Tongue (tissue), 2 donors: ENCODE results near the gene LRRC70. TPM values are rescaled to one million over a fixed set of nuclear protein-coding genes. Genes with fewer than 3 reads are reported as not detected.
"Not testable (repeated sequence)": the region's sequence is repeated elsewhere in the genome, so short reads cannot be mapped to it uniquely, and the experiment has no call there.

ENCODE experiments used
- DNase-seq: peaks from one replicate; pipeline ENCODE4 v3.0.0-alpha.2; 2015
- total RNA-seq: library from RNA; depleted of rRNA; stranded (reverse); fragments of >200 nt; gene quantifications from one replicate; pipeline ENCODE4 v1.2.3, GENCODE V29; 2014

The LRRC70 gene, protein sequence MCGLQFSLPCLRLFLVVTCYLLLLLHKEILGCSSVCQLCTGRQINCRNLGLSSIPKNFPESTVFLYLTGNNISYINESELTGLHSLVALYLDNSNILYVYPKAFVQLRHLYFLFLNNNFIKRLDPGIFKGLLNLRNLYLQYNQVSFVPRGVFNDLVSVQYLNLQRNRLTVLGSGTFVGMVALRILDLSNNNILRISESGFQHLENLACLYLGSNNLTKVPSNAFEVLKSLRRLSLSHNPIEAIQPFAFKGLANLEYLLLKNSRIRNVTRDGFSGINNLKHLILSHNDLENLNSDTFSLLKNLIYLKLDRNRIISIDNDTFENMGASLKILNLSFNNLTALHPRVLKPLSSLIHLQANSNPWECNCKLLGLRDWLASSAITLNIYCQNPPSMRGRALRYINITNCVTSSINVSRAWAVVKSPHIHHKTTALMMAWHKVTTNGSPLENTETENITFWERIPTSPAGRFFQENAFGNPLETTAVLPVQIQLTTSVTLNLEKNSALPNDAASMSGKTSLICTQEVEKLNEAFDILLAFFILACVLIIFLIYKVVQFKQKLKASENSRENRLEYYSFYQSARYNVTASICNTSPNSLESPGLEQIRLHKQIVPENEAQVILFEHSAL
- total RNA-seq, result 10.4 TPM

DNA sequence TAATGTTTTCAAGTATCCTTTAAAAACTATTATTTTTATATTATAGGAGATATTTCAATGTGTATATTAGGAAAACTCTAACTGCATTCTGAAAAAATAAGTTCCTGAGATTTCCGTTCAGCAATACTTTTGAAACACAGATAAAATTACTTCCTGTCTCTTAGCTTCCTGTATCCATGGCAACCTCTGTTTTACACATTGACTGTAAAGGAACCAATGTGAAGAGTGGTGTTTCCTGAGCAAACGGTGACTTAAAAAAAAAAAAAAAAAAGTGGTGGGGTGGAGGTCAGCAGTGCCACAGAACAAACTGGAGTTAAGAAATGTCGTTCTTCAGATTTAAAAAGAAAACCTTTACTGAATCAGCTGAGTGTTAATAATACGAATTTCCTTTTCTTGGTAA, at the start of gene LRRC70:
TSS of gene LRRC70 (plus strand) at position 280 of the 400 bp plus-strand sequence. CDS start 620 bp downstream, outside the sequence.
- DNase-seq, result peak; percentile 48

DNA sequence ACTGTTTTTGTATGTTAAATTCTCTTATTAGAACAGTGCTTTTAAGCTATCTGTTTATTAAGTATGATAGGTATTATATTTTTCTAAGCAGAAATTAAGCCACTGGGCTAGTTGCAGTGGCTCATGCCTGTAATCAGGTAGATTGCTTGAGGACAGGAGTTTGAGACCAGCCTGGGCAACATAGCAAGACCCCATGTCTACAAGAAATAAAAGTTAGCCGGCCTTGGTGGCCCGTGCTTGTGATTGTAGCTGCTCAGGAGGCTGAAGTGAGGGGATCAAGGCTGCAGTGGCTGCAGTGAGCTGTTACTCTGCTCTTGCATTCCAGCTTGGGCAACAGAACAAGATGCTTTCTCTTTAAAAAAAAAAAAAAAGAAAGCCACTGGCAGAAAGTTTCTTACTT, 45.0 kb upstream of the LRRC70 start:
- no peak for DNase-seq

DNA sequence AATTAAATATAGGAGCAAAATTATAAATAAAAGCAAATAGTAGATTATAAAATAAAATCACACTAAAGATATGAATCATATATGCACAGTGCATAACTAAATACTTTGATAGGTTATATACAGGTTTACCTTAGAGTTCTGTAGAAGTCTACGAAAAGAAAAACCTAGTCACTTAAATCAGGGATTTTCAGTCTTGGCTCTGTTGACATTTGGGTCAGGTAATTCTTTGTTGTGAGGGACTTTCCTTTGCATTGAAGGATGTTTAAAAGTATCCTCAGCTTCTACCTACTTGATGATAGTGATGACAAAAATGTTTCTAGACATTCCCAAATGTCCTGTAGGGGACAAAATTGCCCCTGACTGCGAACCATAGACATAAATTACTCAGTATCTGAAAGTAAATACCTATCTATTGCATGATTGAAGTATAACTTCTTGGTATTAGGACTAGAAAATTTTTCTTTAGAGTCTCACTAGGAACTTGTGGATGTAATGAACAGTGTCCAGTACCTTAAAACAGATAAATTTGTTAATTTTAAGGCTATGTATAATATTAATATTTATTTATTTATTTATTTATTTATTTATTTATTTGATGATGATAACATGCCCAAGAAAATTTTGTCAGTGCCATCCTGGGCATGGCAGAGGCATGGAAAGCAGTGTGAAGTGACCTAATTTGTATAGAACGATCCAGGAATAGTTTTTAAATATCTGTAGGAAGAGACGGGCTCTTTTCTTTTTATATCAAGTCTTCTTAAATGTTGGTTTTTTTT, 44.0 kb upstream of the LRRC70 start:
- DNase-seq, result no peak

DNA sequence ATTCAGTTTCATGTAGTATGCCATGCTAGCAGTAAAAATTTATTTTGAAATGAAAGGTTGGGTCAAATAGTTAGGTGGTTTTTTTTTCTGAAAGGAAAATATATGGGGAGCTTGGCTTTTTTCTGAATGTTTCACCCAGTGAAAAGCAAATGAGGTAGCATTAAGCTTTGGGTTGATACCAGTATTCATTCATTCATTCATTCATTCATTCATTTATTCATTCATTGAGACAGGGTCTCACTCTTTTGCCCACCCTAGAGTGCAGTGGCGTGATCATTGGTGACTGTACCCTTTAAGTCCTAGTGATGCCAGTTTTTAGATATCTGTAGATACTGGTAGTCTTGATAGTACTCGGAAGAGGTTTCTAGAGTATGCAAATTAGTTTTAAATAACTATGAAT, 42.4 kb upstream of the LRRC70 start:
- no peak for DNase-seq

DNA sequence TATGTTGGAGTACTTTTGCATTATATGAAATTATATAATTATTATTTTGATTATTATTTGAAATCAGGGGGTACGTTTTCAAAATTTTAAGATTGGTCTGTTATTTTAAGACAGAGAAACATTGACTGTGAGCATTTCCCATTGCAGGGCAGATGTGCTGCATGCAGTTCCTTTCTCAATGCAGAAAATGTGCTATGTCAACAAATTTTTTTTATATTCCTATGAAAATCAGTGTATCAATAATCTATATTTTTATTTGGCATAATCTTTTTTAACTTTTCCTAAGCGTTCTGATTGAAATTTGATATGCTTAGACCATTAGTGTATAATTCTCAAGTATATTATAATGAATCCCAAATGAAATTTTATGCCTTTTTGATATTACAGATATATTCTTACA, 41.8 kb upstream of the LRRC70 start:
- no peak for DNase-seq

DNA sequence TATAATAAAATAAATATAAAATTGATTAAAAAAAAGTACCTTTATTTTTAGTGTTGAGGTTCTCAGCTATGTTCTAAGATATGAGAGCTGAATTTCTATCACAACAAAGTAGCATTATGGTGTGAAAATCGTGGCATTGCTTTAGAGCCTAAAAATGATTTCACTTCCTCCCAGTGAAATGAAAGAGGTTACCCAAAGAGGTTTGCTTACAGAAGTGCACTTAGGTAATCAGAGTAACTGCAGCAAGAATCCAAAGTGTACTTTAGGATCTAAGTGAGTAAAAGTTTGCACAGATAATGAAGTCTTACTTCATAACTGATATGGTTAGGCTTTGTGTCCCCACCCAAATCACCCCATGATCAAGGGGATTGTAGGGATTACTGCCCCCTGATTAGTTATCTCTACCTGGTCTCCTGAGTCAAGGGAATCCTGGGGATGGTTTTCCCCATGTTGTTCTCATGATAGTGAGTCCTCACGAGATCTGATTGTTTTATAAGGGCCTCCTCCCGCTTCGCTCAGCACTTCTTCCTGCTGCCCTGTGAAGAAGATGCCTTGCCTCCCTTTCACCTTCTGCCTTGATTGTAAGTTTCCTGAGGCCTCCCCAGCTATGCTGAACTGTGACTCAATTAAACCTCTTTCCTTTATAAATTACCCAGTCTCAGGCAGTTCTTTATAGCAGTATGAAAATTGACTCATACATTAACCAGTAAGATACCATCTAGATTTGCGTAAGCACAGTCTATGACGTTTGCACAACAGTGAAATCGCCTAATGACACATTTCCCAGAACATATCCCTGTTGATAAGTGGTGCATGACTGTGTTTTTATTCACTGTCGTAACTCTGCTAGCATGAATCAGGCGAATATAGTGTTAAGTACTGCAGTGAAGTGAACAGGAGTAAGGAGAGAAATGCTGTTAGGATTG, 40.3 kb upstream of the LRRC70 start:
- DNase-seq, result no peak

DNA sequence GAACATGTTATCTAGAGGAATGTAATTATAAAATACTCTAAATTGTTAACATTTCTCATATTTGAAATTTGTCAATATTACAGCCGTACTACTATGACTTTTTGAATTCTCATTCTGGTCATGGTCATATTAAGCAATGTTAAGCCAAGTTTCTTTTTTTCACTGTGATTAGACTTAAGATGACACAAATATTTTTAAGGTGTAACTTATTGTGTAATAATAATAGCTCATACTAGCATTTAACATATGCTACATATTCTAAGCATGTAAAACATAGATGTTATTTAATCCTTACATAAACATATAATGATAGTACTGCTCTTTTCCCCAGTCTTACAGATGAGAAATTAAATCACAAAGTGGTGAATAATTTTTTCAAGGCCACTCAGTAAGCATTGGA, 35.9 kb upstream of the LRRC70 start:
- DNase-seq, result no peak

DNA sequence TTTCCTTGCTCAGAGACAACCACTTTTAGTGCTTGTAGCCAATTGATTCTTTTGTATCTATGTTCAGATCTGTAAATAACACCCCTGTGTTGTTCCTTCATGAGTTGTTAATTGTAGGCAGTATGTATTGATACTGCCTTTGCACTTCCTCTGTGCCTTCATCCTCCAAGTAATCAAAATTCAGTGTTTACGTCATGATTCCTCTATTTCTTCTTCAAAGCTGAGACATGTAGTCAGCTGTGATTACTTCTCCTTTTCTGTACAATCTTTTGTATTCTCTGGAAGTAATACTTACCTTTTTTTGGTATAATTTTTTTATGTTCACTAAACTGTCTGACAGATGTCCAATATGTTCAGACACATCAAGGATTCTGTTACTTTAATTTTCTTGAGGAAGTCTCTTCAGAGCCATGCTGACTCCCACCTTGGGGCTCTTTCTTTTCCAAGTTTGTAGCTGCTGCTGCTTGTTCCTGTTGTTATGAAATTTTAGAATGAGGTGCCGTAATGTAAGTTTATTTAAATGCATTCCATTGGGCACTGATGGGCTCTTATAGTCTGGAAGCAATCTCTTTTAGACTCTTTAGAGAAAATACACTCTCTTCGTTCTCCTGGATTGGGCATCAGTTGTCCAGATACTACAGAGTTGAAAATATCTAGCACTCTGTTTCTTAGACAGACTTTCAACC, 30.5 kb upstream of the LRRC70 start:
- DNase-seq, result peak; percentile 1

DNA sequence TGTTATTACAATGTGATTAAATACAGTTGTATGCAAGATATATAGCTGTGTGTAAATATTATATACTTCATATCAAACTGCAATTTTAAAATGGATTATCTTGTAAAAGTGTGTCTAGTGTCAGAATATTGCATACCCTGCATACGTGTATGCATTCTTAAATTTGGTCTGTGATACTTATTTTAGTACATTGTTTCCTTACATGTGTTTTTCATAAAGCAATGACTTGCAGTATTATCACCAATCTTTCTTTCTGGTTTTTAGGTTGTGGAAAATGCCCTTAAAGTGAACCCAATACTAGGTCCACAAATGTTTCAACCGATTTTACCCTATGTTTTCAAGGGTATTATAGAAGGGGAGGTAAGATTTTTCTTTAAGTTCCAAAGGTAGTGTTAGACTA, 28.5 kb upstream of the LRRC70 start:
- no peak for DNase-seq

DNA sequence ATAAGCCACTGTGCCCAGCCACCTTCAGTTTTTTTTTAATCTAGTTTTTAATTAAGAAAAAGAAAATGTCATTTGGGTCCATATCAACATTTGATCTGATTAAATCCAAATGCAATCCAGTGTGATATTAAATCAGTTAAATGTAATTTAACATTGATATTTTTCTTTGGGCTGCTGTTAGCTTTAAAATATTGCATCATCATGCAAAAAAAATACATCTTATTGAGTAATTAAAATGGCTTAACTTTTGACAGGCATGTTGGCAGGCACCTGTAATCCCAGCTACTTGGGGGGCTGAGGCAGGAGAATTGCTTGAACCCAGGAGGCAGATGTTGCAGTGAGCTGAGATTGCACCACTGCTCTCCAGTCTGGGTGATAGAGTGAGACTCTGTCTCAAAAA, 22.7 kb upstream of the LRRC70 start:
- no peak for DNase-seq

DNA sequence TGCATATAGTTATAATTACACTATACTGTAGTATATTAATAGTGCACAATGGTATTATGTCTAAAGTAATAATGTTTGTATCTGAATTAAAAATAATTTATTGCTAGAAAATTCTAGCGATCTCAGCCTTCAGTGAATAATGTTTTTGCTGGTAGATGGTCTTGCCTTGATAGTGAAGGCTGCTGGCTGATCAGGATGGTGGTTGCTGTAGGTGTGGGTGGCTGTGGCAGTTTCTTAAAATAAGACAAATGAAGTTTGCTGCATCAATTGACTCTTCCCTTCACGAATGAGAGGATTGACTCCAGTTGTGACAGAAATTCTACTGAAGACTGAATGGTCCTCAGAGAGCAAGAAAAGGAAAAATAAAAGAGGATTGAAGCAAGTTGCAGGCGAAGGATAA, 19.7 kb upstream of the LRRC70 start:
- DNase-seq, result no peak

DNA sequence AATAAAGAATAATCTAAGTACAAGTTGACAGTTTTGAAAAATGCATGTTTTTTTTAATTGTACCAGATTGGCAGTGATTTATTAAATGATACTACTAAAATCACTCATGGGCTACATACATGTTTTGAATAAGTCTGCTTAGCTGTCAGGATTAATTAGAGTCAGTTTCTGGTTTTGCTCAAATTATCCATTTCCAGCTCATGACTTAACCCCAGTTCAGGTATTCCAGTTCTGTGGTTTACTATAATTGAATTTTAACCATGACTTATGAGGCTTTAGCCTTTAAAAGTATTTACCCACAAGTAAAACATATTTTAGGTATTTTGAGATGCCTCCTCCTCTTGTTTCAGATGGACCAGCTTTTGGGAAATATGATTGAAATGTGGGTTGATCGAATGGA, 17.8 kb upstream of the LRRC70 start:
- no peak for DNase-seq

DNA sequence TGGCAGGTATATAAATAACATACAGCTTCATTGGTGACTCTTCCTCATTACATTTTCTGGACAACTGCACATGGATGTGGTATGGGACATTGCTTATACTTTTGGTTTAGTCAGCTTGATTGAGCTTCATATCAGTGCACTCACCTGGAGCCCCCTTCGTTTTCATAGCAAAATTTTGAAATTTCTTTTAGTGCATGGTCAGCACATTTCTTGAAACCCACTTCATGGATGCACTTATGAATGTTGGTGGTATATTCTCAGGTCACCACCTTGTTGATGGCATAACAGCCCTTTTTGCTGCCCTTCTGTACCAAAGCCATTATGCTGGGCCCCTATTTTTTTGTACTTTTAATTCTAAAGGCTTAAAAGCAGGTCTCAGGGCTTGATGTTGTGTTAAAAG, 16.7 kb upstream of the LRRC70 start:
- DNase-seq, result no peak

DNA sequence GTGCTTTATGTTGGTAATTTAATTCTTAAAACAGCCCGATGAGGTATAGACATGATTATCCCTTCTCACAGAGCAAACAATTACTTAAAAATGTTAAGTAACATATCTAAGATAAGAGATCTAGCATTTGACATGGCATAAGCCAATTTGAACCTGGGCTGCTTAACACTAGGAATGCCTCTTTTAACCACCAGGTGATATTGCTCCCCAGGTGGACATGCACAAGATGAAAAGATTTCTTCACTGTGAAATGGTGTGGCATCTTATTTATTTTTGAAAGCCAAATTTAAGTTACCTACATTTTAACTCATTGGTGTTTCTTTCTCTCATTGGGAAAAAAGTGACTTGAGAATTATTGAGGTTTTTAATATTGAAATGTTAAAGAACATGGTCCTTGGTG, 15.8 kb upstream of the LRRC70 start:
- DNase-seq, result no peak

DNA sequence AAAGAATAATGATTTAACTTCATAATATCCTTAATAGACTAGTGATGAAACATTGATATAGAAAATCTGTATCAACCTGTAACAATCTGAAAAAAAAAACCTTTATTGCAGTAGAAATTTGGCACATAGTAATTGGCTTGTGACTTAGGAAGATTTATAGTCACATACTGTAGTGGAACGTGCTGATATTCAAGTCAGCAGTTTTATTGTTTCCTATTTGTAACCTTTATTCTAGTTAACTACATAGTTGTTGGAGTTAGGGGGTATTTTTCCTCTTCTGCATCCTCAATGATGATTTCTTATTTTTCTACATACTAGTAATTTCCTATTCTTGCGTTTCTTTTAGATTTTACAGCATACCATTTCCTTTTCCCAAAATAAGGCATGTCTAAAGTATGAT, 14.5 kb upstream of the LRRC70 start:
- no peak for DNase-seq

DNA sequence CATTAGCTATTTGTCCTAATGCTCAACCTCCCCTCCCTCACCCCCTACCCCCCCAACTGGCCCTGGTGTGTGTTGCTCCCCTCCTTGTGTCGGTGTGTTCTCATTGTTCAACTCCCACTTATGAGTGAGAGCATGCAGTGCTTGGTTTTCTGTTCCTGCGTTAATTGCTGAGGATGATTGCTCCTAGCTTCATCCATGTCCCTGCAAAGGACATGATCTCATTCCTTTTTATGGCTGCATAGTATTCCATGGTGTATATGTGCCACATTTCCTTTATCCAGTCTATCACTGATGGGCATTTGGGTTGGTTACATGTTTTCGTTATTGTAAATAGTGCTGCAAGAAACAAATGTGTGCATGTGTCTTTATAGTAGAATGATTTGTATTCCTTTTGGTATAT, 12.9 kb upstream of the LRRC70 start:
- not testable (repeated sequence) for DNase-seq

DNA sequence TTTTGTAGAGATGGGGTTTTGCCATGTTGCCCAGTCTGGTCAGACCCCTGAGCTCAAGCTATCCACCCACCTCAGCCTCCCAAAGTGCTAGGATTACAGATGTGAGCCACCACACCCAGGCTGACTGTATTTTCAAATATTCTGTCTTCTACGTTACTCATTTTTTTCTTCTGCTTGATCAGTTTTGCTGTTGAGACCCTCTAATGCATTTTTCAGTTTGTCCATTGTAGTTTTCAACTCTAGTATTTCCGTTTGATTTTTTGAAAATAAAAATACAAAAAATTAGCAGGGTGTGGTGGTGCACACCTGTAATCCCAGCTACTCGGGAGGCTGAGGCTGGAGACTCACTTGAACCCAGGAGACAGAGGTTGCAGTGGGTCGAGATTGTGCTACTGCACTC, 10.5 kb upstream of the LRRC70 start:
- DNase-seq, result no peak

DNA sequence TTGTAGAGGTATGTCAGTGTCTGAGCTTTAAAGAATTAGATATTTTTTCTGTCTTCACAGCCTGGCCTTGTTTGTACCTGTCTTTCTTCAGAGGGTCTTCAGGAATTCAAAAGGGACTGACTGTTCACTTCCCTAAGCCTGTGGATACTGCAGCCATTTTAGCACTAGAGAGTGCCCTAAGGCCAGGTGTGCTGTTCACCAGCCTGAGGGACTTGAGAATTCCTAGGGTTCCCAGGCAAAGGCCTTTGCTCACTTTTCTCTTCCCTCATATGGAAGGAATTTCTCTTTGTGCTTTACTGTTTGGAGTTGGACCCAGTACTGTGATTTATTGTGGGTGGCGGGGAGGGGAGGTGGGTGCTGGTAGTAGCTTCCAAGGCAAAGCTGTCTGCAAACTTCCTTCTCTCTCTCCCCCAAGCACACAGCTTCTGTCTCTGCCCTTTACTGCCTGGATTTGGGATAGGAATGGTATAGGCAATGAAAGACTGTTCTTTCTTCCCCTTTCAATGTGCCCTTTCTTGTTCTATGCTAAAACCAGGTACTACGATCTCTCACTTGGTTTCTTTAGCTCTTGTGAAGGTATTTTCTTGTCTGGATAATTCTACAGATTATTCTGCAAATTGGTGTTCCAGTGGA, 9.7 kb upstream of the LRRC70 start:
- DNase-seq, result no peak

DNA sequence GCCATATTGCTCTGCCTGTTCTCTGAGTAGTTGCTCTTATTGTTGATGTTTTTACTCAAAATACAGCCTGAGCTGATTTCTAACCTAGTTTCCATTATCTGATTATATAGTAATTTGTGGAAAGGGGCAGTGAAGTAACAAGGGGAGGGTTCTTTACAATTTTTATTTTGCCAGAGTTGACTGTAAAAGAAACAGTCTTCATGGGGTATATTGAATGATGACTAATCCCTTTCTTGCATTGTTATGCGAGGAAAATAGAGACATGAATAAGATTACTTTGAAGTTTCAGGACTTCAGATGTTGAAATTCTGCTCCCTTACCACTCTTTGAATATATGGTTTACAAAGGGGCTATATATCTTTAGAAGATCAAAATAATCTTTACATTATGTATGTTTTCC, 9.1 kb upstream of the LRRC70 start:
- DNase-seq, result no peak

DNA sequence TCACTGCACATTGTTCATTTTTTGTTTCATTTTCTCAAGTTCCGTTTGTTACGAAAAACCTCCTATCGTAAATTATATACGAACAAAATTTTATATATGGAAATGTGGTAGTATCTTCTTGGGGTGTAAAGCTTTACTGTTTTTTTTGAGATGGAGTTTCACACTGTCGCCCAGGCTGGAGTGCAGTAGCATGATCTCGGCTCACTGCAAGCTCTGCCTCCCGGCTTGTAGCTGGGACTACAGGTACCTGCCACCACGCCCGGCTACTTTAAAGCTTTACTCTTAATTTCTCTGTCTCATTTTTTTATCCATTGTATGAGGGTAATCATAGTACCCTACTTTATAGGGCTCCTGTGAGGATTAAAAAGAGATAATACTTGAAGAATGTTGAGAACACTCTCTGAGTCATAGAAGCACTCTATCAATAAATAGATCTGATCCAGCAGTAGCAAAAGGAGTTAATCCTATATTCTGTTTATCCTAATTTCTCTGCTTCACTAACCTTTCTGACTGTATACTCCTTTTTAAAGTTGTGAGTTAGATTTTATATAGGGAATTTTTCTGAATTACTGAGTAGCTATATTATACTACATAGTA, 5.6 kb upstream of the LRRC70 start:
- no peak for DNase-seq

DNA sequence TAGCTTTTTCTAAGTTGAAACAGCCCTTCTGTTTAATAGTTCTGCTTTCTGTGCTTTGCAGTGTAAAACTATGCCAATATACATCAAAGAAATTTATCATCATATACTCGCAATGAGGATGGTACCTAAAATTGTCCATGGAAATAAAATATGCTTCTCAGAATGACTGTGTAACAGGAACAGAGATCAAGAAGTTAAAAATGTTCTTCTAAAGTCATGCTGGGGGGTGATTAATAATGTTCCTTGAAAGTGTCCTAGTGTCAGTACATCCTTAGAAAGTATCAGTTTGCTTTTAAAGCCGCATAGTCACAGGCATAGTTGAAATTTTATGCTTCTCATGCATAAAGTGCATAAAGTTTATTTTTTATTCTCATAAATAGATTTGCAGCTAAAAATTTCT, 4.0 kb upstream of the LRRC70 start:
- DNase-seq, result peak; percentile 14
